ENCODE measurements around the gene KCNQ2.

The KCNQ2 gene

GRCh38 chr20:63478346-63479302, 6.2 kb upstream of the KCNQ2 start:
- Histone ChIP-seq H3K4me2 (ENCODE audit: insufficient read depth, low read length) (no peak overlapping the region), H3K36me3 (ENCODE audit: insufficient read depth, low read length) (no peaks in the 10 kb centered on the region), H3K79me2 (ENCODE audit: insufficient read depth, low read length) (no peaks in the 10 kb centered on the region), H3K27ac (ENCODE audit: low read length) (no peak overlapping the region), H3K9ac (ENCODE audit: low read depth, low read length) (no peak overlapping the region), H2AFZ (ENCODE audit: low read depth, low read length) (no peak overlapping the region), H3K9me3 (ENCODE audit: insufficient read depth, low read length, severe bottlenecking) (no peaks in the 10 kb centered on the region), H3K4me3 (ENCODE audit: low read depth in 1 of 2, low read length in 2 of 2) (no peak overlapping the region), H3K27me3 (ENCODE audit: insufficient read depth, low read length, poor library complexity) (peaks cover 3% of the 10 kb centered on the region), H3K4me1 (ENCODE audit: insufficient read depth, low read length) (no peaks in the 10 kb centered on the region), H4K20me1 (ENCODE audit: insufficient read depth, low read length) (peaks cover 16% of the 10 kb centered on the region; the same call in 1 of the 2 replicates)
- TF ChIP-seq EZH2 (IDR thresholded peaks at IDR 0.05; ENCODE audit: borderline replicate concordance, low read depth, low read length, severe bottlenecking) (no peak), CTCF (IDR thresholded peaks at IDR 0.05; ENCODE audit: borderline replicate concordance, extremely low read depth, low read length, poor library complexity, severe bottlenecking) (no peak)
- ATAC-seq (ENCODE audit: insufficient read depth, low read depth) (no peak), DNase-seq (no peak)

GRCh38 chr20:63477944-63478343, 5.5 kb upstream of the KCNQ2 start:
- Histone ChIP-seq H3K27ac (ENCODE audit: low read length) (no peak overlapping the region), H3K27me3 (ENCODE audit: insufficient read depth, low read length, poor library complexity) (peaks cover 3% of the 10 kb centered on the region), H4K20me1 (ENCODE audit: insufficient read depth, low read length) (peaks cover 17% of the 10 kb centered on the region), H3K36me3 (ENCODE audit: insufficient read depth, low read length) (no peaks in the 10 kb centered on the region), H3K4me3 (ENCODE audit: low read depth in 1 of 2, low read length in 2 of 2) (no peak overlapping the region), H3K9ac (ENCODE audit: low read depth, low read length) (no peak overlapping the region), H3K4me2 (ENCODE audit: insufficient read depth, low read length) (no peak overlapping the region), H3K4me1 (ENCODE audit: insufficient read depth, low read length) (no peaks in the 10 kb centered on the region), H2AFZ (ENCODE audit: low read depth, low read length) (no peak overlapping the region), H3K9me3 (ENCODE audit: insufficient read depth, low read length, severe bottlenecking) (no peaks in the 10 kb centered on the region), H3K79me2 (ENCODE audit: insufficient read depth, low read length) (no peaks in the 10 kb centered on the region)
- no peak for TF ChIP-seq EZH2 (IDR thresholded peaks at IDR 0.05; ENCODE audit: borderline replicate concordance, low read depth, low read length, severe bottlenecking)
- no peak for TF ChIP-seq CTCF (IDR thresholded peaks at IDR 0.05; ENCODE audit: borderline replicate concordance, extremely low read depth, low read length, poor library complexity, severe bottlenecking)
- no peak for ATAC-seq (ENCODE audit: insufficient read depth, low read depth)
- DNase-seq = no peak

DNA sequence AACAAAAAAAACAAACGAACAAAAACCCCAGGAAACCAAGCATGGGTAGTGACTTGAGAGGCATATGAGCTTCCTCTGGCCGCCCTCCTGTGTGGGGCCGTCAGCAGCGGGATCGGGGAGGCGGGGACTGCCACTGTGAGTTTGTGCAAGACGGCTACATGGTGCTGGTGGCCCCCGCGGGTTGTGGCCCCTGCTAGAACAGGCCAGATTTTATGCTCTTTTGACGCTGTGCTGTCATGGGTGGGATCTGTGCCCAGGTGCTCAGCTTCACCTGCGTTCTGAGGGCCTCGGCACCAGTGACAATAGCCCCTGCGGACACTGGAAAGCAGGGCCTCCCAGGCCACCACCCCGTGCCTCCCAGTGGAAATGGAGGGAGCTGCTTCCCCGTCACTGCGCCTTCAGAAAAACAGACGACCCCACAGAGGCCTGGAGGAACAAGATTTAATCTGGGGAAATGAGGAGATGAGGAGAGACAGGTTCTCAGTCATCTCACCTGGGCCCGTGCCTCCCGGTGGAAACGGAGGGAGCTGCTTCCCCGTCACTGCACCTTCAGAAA, 4.7 kb upstream of the KCNQ2 start:
- no peak overlapping the region for H3K4me2 ChIP-seq (ENCODE audit: insufficient read depth, low read length)
- H3K4me3 ChIP-seq (ENCODE audit: low read depth in 1 of 2, low read length in 2 of 2) = no peak overlapping the region
- no peak overlapping the region for H3K9ac ChIP-seq (ENCODE audit: low read depth, low read length)
- ATAC-seq (ENCODE audit: insufficient read depth, low read depth) = no peak
- no peak for TF ChIP-seq EZH2 (IDR thresholded peaks at IDR 0.05; ENCODE audit: borderline replicate concordance, low read depth, low read length, severe bottlenecking)
- no peak for TF ChIP-seq CTCF (IDR thresholded peaks at IDR 0.05; ENCODE audit: borderline replicate concordance, extremely low read depth, low read length, poor library complexity, severe bottlenecking)
- no peak for DNase-seq
- no peaks in the 10 kb centered on the region for H3K79me2 ChIP-seq (ENCODE audit: insufficient read depth, low read length)
- no peaks in the 10 kb centered on the region for H3K4me1 ChIP-seq (ENCODE audit: insufficient read depth, low read length)
- no peaks in the 10 kb centered on the region for H3K36me3 ChIP-seq (ENCODE audit: insufficient read depth, low read length)
- H3K27me3 ChIP-seq (ENCODE audit: insufficient read depth, low read length, poor library complexity) = peaks cover 3% of the 10 kb centered on the region
- H3K9me3 ChIP-seq (ENCODE audit: insufficient read depth, low read length, severe bottlenecking) = no peaks in the 10 kb centered on the region
- no peak overlapping the region for H2AFZ ChIP-seq (ENCODE audit: low read depth, low read length)
- H3K27ac ChIP-seq (ENCODE audit: low read length) = no peak overlapping the region
- H4K20me1 ChIP-seq (ENCODE audit: insufficient read depth, low read length) = peaks cover 16% of the 10 kb centered on the region

All from DND-41 (cell line).